ENCODE results near the gene TMEM140.
"Not testable (repeated sequence)": the region's sequence is repeated elsewhere in the genome, so short reads cannot be mapped to it uniquely, and the experiment has no call there.

Gene TMEM140

GRCh38 chr7:135168001-135168400 is 20.1 kb downstream of the TMEM140 start:
- H3K4me3 ChIP-seq (ENCODE audit: low read depth, low read length) = no peak overlapping the region
- no peaks in the 10 kb centered on the region for H3K9me3 ChIP-seq (ENCODE audit: severe bottlenecking)
- DNase-seq = no peak
- peaks cover 58% of the 10 kb centered on the region for H3K36me3 ChIP-seq
- H3K27ac ChIP-seq = no peak overlapping the region
- no peaks in the 10 kb centered on the region for H3K27me3 ChIP-seq (ENCODE audit: insufficient read depth, low read depth, severe bottlenecking)
- no peak for TF ChIP-seq CTCF (IDR thresholded peaks at IDR 0.05; ENCODE audit: low read depth, low read length)

GRCh38 chr7:135168489-135169140 is 20.7 kb downstream of the TMEM140 start:
- no peak overlapping the region for H3K4me3 ChIP-seq (ENCODE audit: low read depth, low read length)

GRCh38 chr7:135169141-135169963 is 21.5 kb downstream of the TMEM140 start:
- TF ChIP-seq CTCF (IDR thresholded peaks at IDR 0.05; ENCODE audit: low read depth, low read length) = peak; percentile 84
- peak overlapping the region; percentile 94 for H3K27ac ChIP-seq
- H3K9me3 ChIP-seq (ENCODE audit: severe bottlenecking) = no peaks in the 10 kb centered on the region
- H3K4me3 ChIP-seq (ENCODE audit: low read depth, low read length) = peak overlapping the region; percentile 92
- peaks cover 51% of the 10 kb centered on the region for H3K36me3 ChIP-seq
- peak; percentile 74 for DNase-seq
- no peaks in the 10 kb centered on the region for H3K27me3 ChIP-seq (ENCODE audit: insufficient read depth, low read depth, severe bottlenecking)

More at GRCh38 chr7:135168489-135169140, 20.7 kb downstream of the TMEM140 start:
- no peak for DNase-seq
- H3K36me3 ChIP-seq = peaks cover 57% of the 10 kb centered on the region
- H3K9me3 ChIP-seq (ENCODE audit: severe bottlenecking) = no peaks in the 10 kb centered on the region
- no peaks in the 10 kb centered on the region for H3K27me3 ChIP-seq (ENCODE audit: insufficient read depth, low read depth, severe bottlenecking)
- no peak overlapping the region for H3K27ac ChIP-seq
- TF ChIP-seq CTCF (IDR thresholded peaks at IDR 0.05; ENCODE audit: low read depth, low read length) = no peak

- Histone ChIP-seq H3K4me3 (ENCODE audit: low read depth, low read length) (peak overlapping the region; percentile 92), H3K27me3 (ENCODE audit: insufficient read depth, low read depth, severe bottlenecking) (no peaks in the 10 kb centered on the region), H3K9me3 (ENCODE audit: severe bottlenecking) (no peaks in the 10 kb centered on the region), H3K27ac (peak overlapping the region; percentile 94), H3K36me3 (peaks cover 46% of the 10 kb centered on the region)
- no peak for DNase-seq
- no peak for TF ChIP-seq CTCF (IDR thresholded peaks at IDR 0.05; ENCODE audit: low read depth, low read length)
Observed at GRCh38 chr7:135169964-135170273, 22.0 kb downstream of the TMEM140 start.

- H3K4me3 ChIP-seq (ENCODE audit: low read depth, low read length) = peak within 1 kb of the TSS; percentile 92
- H3K27me3 ChIP-seq (ENCODE audit: insufficient read depth, low read depth, severe bottlenecking) = no peaks in the 10 kb centered on the region
- DNase-seq = peak; percentile 95
- TF ChIP-seq CTCF (IDR thresholded peaks at IDR 0.05; ENCODE audit: low read depth, low read length) = peak; percentile 73
- H3K36me3 ChIP-seq = peaks cover 40% of the 10 kb centered on the region
- H3K9me3 ChIP-seq (ENCODE audit: severe bottlenecking) = no peaks in the 10 kb centered on the region
- peak within 1 kb of the TSS; percentile 94 for H3K27ac ChIP-seq
Observed at GRCh38 chr7:135170274-135170997, 22.6 kb downstream of the TMEM140 start, which contains the start of gene CYREN. Gene CYREN (minus strand): TSS chr7:135170707. CDS start chr7:135168922, 1,785 bp downstream.

- DNase-seq; H3K9me3 ChIP-seq (ENCODE audit: severe bottlenecking); H3K27me3 ChIP-seq (ENCODE audit: insufficient read depth, low read depth, severe bottlenecking): not testable (repeated sequence)
- Histone ChIP-seq H3K36me3 (peaks cover 34% of the 10 kb centered on the region), H3K4me3 (ENCODE audit: low read depth, low read length) (peak overlapping the region; percentile 92), H3K27ac (peak overlapping the region; percentile 94)
Observed at GRCh38 chr7:135170998-135171481, 23.2 kb downstream of the TMEM140 start.

DNA sequence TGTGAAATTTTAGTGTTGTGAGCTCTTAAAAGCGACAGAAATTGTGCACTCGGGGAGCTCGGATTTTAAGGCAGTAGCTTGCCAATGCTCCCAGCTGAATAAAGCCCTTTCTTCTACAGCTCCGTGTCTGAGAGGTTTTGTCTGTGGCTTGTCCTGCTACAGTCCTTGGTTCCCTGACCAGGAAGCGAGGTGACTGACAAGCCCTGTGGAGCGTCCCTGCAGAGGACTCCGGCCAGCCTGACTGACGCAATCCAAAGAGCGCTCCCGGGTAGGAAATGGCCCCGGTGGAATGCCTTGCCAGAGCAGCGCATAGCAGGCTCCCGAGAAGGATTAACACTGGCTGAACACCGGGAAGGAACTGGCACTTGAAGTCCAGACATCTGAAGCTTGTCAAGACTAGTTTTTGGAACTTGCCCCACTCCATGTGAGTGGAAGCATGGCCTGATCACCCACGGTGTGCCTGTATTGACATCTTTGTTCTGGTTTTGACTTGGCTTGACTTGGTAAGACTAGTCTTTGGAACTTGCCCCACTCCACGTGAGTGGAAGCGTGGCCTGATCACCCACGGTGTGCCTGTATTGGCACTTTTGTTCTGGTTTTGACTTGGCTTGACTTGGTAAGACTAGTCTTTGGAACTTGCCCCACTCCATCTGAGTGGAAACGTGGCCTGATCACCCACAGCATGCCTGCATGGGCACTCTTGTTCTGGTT is 23.9 kb downstream of the TMEM140 start:
- H3K4me3 ChIP-seq (ENCODE audit: low read depth, low read length); H3K27ac ChIP-seq; H3K9me3 ChIP-seq (ENCODE audit: severe bottlenecking); H3K27me3 ChIP-seq (ENCODE audit: insufficient read depth, low read depth, severe bottlenecking); DNase-seq: not testable (repeated sequence)
- peaks cover 27% of the 10 kb centered on the region for H3K36me3 ChIP-seq

GRCh38 chr7:135173916-135174315 is 26.0 kb downstream of the TMEM140 start:
- not testable (repeated sequence) for H3K4me3 ChIP-seq (ENCODE audit: low read depth, low read length); H3K27me3 ChIP-seq (ENCODE audit: insufficient read depth, low read depth, severe bottlenecking); H3K9me3 ChIP-seq (ENCODE audit: severe bottlenecking); DNase-seq; H3K36me3 ChIP-seq; H3K27ac ChIP-seq

Measured in WERI-Rb-1 (cell line).